ENCODE data around the gene PLA2G10. TPM values are rescaled to one million over a fixed set of nuclear protein-coding genes. Genes with fewer than 3 reads are reported as not detected.
"Not testable (repeated sequence)": the region's sequence is repeated elsewhere in the genome, so short reads cannot be mapped to it uniquely, and the experiment has no call there.

The PLA2G10 gene, protein sequence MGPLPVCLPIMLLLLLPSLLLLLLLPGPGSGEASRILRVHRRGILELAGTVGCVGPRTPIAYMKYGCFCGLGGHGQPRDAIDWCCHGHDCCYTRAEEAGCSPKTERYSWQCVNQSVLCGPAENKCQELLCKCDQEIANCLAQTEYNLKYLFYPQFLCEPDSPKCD
- not detected in 2 replicates for total RNA-seq (2014; rRNA removed; shearing (Covaris generic))

DNA sequence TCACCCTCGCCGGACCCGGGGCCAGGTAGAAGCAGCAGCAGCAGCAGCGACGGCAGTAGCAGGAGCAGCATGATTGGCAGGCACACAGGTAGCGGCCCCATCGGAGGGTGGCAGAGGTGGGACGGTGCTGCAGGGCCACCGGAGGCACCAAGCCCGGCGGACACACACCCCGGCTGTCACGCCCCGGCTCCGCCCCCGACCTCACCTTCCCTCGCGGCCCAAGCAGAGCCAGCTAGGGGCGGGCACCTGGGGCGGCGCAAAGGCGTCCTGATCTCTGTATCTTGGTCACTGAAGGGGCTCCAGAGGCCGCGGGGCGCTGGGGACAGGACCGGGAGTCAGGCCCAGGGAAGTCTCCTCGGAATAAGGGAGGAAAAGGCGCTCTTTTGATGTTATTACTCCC lies at the start of gene PLA2G10:
TSS of gene PLA2G10 (minus strand) at position 180 of the 400 bp plus-strand sequence. CDS start at position 101, 79 bp downstream.
- not testable (repeated sequence) for DNase-seq (ENCODE audit: low spot score)

DNA sequence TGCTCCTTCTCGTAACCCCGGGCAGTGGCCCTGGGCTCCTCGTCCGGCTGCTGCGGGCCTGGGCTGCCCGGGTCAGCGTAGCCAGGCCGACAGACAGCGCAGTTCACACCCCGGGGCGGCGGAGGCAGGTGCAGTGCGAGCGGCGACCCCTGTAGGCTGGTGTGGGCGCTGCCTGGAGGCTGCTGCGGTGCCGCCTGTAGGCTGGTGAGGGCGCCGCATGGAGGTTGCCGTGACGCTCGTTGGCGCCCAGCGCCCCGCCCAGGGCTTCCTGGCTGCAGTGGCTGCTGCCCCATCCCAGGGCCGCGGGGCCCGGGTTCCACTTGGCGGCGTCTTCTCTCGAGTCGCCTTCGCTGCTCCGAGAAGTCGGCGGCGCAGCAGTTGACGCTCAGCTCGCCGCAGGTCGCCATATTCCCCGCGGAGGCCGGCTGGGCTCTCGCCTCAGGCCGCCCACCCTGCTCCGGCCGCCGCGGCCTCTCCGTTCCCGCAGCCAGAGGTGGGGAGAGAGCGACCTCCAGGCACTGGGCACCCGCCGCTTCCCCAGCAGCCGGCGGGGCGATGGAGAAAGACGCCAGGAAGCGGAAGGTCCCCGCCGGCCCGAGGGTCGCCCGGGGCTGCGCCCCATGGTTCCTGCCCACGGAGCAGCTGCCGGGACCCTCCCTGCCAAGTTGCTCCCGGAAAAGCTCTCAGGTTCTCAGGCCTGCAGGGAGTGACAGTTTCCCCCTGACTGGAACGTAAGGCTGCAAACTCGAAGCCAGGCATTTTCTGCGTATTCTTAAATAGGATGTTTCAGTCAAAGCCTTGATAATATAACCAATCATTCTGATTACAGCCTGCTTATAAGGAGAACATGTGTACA lies 48.4 kb upstream of the PLA2G10 start, which contains the start of gene NPIPA2:
TSS of gene NPIPA2 (plus strand) at position 261 of the 856 bp plus-strand sequence. CDS start 5,533 bp downstream, outside the sequence.
- DNase-seq (ENCODE audit: low spot score) = not testable (repeated sequence)

DNA sequence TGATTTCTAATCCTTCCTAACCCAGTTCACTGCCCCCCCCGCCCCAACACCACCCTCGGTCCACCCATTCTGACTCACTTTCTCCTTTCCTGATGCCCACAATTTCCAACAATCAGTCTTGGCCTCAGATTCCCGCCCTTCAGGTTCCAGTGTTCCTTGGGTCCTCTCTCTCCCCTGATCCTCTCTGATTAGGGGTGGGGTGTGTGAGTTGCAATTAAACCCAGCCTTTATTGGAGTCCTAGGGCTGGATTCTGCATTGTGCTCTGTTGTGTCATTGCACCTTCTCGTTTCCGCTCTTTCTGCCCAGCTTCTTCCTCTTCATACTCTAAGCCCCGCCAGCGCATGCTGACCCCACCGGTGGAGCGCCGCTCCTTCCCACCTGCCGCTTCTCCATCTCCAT lies 47.7 kb upstream of the PLA2G10 start:
- not testable (repeated sequence) for DNase-seq (ENCODE audit: low spot score)

DNA sequence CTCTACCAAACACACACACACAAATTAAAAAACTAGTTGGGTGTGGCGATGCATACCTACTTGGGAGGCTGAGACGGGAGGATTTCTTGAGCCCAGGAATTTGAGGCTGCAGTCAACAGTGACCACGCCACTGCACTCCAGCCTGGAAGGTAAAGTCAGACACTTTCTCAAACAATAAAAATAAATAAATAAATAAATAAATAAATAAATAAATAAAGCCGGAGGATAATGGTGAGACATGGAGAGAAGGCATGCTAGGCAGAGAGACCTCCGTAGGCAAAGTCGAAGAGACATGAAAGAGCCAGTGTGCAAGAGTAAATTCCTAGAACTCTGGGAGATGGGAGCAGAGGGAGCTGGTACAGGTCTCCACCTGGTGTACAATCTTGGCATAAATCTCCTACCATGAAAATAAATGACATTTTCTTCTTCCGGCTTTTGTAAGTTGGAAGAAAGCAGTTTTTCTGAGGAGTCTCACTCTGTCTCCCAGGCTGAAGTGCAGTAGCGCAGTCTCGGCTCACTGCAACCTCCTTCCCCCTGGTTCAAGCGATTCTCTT lies 46.8 kb upstream of the PLA2G10 start:
- DNase-seq (ENCODE audit: low spot score) = not testable (repeated sequence)

DNA sequence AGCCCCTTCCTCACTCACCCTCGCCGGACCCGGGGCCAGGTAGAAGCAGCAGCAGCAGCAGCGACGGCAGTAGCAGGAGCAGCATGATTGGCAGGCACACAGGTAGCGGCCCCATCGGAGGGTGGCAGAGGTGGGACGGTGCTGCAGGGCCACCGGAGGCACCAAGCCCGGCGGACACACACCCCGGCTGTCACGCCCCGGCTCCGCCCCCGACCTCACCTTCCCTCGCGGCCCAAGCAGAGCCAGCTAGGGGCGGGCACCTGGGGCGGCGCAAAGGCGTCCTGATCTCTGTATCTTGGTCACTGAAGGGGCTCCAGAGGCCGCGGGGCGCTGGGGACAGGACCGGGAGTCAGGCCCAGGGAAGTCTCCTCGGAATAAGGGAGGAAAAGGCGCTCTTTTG lies 39.1 kb upstream of the PLA2G10 start:
- not testable (repeated sequence) for DNase-seq (ENCODE audit: low spot score)

DNA sequence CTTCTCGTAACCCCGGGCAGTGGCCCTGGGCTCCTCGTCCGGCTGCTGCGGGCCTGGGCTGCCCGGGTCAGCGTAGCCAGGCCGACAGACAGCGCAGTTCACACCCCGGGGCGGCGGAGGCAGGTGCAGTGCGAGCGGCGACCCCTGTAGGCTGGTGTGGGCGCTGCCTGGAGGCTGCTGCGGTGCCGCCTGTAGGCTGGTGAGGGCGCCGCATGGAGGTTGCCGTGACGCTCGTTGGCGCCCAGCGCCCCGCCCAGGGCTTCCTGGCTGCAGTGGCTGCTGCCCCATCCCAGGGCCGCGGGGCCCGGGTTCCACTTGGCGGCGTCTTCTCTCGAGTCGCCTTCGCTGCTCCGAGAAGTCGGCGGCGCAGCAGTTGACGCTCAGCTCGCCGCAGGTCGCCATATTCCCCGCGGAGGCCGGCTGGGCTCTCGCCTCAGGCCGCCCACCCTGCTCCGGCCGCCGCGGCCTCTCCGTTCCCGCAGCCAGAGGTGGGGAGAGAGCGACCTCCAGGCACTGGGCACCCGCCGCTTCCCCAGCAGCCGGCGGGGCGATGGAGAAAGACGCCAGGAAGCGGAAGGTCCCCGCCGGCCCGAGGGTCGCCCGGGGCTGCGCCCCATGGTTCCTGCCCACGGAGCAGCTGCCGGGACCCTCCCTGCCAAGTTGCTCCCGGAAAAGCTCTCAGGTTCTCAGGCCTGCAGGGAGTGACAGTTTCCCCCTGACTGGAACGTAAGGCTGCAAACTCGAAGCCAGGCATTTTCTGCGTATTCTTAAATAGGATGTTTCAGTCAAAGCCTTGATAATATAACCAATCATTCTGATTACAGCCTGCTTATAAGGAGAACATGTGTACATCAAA lies 9.3 kb upstream of the PLA2G10 start, which contains the start of gene NPIPA3:
TSS of gene NPIPA3 (plus strand) at position 256 of the 856 bp plus-strand sequence. CDS start 5,533 bp downstream, outside the sequence.
- not testable (repeated sequence) for DNase-seq (ENCODE audit: low spot score)

DNA sequence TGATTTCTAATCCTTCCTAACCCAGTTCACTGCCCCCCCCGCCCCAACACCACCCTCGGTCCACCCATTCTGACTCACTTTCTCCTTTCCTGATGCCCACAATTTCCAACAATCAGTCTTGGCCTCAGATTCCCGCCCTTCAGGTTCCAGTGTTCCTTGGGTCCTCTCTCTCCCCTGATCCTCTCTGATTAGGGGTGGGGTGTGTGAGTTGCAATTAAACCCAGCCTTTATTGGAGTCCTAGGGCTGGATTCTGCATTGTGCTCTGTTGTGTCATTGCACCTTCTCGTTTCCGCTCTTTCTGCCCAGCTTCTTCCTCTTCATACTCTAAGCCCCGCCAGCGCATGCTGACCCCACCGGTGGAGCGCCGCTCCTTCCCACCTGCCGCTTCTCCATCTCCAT lies 8.6 kb upstream of the PLA2G10 start:
- DNase-seq (ENCODE audit: low spot score) = not testable (repeated sequence)

DNA sequence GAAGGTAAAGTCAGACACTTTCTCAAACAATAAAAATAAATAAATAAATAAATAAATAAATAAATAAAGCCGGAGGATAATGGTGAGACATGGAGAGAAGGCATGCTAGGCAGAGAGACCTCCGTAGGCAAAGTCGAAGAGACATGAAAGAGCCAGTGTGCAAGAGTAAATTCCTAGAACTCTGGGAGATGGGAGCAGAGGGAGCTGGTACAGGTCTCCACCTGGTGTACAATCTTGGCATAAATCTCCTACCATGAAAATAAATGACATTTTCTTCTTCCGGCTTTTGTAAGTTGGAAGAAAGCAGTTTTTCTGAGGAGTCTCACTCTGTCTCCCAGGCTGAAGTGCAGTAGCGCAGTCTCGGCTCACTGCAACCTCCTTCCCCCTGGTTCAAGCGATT lies 7.8 kb upstream of the PLA2G10 start:
- not testable (repeated sequence) for DNase-seq (ENCODE audit: low spot score)

DNA sequence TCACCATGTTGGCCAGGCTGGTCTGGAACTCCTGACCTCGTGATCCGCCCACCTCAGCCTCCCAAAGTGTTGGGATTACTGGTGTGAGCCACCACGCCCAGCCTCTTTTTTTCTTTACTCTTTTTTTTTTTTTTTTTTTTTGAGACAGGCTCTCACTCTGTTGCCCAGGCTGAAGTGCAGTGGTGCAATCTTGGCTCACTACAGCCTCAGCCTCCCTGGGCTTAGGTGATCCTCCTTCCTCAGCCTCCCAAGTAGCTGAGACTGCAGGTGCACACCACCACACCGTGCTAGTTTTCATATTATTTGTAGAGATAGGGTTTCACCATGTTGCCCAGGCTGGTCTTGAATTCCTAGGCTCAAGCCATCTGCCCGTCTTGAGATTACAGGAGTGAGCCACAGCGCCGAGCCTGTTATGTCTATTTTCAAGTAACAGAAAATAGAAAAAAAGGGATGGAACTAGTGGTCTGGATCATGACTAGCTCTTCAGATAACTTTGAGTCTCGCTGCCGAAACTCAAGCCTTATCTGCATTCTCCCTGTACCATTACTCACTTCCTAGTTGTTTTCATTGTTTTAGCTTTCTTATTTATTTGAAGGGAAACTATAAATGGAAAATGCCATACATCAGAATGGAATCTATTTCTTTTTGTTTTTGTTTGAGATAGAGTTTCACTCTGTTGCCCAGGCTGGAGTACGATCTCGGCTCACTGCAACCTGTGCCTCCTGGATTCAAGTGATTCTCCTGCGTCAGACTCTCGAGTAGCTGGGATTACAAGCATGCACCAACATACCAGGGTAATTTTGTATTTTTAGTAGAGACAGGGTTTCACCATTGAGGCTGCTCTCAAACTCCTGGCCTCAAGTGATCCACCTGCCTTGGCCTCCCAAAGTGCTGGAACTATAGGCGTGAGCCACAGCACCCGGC lies 8.0 kb downstream of the PLA2G10 start:
- not testable (repeated sequence) for DNase-seq (ENCODE audit: low spot score)

DNA sequence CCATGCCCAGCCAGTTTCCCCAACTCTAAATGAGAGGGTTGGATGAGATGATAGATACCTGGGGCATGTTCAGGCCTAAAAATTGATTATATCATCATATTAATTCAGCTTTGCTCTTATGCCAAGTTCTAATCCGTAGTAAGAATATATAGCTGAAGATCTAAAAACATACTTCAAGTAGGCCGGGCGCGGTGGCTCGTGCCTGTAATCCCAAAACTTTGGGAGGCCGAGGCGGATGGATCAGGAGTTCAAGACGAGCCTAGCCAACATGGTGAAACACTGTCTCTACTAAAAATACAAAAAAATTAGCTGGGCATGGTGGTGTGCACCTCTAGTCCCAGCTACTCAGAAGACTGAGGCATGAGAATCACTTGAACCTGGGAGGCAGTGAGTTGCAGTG lies 12.0 kb downstream of the PLA2G10 start:
- no peak for DNase-seq (ENCODE audit: low spot score)

DNA sequence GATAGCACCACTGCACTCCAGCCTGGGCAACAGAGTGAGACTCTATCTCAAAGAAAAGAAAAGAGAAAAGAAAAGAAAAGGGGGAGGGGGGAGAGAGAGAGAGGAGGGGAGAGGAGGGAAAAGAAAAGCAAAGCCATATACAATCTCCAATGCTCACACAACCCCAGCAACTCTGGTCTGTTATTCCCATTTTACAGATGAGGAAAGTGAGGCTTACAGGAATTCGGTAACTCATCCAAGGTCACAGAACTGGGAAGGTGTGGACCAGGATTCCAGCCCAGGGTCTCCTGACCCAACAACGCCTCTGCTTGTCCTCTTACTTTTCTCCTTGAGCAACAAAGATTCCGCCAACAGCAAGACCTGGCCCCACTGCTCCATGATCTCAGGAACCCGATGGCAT lies 13.0 kb downstream of the PLA2G10 start:
- no peak for DNase-seq (ENCODE audit: low spot score)

DNA sequence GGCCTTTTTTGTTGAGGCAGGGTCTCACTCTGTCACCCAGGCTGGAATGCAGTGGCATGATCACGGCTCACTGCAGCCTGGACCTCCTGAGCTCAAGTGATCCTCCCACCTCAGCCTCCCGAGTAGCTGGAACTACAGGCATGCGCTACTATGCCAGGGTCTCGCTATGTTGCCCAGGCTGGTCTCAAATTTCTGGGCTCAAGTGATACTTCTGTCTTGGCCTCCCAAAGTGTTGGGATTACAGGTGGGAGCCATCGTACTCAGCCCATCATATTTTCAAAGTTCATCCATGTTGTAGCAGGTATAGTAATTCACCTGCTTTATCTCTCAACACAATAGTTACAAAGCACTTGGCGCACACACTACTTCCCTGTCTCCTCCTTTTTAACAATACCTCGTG lies 13.7 kb downstream of the PLA2G10 start:
- not testable (repeated sequence) for DNase-seq (ENCODE audit: low spot score)

DNA sequence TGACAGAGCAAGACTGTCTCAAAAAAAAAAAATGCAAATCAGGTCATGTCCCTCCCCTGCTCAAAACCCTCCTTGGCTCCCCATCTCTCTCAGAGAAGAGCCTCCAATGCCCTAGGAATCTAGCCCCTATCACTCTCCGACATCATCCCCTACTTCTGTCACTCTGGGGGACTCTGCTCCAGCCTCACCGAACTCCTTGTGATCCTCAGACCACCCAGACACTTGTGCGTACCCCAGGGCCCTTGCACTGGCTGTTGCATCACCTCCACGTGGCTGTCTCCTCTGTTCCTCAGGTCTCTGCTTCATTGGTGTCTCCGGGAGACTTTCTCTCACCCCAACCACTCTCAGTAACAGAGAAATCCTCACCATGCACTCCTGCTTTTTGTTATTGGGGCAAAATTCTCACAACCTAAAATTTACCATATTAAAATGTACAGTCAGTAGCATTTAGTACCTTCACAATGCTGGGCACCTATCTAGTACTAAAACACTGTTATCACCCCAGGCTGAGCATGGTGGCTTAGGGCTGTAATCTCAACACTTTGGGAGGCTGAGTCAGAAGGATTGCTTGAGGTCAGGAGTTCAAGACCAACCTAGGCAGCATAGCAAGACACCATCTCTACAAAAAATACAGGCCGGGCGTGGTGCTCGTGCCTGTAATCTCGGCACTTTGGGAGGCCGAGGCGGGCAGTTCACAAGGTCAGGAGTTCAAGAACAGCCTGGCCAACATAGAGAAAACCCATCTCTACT lies 15.2 kb downstream of the PLA2G10 start:
- DNase-seq (ENCODE audit: low spot score) = no peak

DNA sequence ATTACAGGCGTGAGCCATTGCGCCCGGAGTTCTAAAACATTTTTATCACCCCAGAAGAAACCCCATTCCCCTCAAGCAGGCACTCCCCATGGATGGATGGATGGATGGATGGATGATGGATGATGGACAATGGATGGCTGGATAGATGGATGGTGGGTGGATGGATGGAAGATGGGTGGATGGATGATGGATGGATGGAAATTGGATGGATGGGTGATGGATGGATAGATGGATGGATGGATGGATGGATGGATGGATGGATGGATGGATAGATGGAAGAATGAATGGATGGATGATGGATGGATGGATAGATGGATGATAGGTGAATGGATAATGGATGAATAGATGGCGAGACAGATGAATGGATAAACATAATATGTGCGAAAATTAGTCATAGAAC lies 16.5 kb downstream of the PLA2G10 start:
- no peak for DNase-seq (ENCODE audit: low spot score)

DNA sequence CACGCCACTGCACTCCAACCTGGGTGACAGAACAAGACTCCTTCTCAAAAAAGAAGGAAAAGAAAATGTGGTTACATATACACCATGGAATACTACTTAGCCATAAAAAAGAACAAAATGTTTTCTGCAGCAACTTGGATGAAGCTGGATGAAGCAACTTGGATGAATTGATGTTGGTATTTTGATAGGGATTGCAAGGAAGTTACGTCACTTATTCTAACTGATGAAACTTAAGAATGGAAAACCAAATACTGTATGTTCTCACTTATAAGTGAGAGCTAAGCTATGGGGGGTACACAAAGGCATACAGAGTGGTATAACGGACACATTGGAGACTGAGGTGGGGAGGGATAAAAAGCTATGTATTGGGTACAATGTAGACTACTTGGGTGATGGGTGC lies 17.5 kb downstream of the PLA2G10 start:
- no peak for DNase-seq (ENCODE audit: low spot score)

DNA sequence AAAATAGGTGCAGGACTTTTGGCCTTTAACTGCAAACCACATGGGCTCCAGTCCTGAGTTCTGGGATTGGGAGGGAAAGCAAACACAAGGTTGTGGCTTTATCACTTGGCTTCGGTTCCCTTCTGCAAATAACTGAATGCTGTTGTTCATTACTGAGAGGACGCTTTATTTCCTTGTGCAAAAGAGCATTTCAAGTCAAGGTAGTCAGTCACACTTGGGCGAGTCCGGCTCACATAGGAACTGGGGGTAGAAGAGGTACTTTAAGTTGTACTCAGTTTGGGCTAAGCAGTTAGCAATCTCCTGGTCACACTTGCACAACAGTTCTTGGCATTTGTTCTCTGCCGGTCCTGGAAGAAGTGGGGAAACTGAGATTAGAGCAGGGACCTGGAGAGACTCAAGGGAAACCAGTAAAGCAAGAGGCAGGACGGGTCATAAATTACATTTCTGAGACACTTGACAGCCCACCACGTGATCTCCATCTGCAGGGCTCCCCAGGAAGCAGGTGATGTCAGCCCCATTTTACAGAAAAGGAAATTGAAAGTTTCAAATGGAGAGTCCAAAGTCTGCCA lies 21.6 kb downstream of the PLA2G10 start:
- DNase-seq (ENCODE audit: low spot score) = no peak

DNA sequence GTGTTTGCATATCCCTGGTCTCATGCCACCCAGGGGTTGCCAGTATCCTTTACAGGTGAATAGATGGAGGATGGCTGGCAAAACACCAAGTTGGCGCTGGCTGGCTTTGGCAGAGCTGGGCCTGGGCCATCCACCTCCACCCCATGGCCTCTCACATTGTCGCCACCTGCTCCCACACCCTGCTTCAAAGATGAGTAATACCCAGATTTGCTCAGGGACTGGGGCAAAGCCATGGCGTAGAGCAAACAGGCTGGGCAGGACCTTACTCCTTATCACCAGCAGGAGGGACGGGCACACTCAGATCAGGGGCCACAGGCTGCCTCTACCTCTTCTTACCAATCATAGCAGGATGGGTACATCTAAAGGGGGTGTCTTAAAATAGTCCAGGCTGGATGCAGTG lies 24.3 kb downstream of the PLA2G10 start:
- no peak for DNase-seq (ENCODE audit: low spot score)

DNA sequence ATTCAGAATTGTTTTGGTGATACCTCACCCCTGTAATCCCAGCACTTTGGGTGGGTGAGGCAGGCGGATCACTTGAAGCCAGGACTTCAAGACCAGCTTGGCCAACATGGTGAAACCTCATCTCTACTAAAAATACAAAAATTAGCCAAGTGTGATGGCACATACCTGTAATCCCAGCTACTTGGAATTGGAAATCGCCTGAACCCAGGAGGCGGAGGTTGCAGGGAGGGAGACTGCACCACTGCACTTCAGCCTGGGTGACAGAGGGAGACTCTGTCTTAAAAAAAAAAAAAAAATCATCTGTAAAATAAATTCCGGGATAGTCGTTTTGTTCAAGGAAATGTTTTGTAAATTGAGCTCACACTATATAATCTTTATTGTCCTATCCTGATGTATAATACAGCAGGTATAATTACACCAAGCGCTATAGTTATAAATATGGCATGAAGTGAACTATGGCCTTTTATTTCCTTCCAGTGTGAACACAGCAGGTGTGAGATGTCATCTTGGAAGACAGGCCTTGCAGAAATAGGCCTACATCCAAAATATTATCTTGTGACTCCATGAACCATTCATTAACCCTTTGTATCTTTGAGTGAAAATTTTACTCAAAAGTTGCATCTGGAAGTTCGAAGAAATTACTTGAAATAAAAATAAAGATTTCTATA lies 25.4 kb downstream of the PLA2G10 start:
- DNase-seq (ENCODE audit: low spot score) = no peak

All from H4 (cell line).